Fibroblast of skin of left quadriceps (primary cell): ENCODE measurements around the gene NUDT3.
"Not testable (repeated sequence)": the region's sequence is repeated elsewhere in the genome, so short reads cannot be mapped to it uniquely, and the experiment has no call there.

ENCODE experiments used
- DNase-seq, 2 experiments: peaks; one replicate each; pipeline ENCODE4 v3.0.0-alpha.2; 2013; ENCODE audit warnings: low read depth in 2 of 2

NUDT3 gene

DNA sequence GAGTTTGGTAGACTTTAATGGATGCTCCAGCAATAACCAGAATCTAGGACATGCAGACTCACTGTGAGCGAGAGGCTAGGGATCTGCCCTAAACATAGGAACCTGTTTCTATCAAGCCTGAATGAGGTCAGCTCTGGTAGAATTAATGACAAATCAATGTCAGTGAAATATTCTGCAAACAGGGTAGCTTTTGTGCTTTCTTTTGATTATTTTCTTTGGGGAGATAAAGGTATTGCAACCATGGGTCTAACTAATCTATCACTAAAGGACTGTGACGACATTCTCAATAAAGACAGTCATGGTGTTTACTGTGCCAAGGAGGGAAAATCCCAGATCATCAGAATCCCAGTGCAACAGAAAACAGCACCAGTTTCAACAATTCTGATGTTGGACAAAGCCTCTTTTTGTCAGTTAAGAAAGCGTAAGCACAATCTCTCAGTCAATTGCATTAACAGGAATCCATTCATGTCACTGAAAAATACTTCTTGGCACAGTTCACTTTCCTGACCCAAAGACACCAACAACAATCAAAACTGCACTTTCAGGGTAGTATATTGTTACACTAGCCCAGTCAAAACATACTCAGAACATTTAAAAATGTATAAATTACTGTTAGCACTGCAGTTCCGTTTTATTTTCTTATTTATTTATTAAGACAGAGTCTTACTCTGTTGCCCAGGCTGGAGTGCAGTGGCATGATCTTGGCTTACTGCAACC is 106.9 kb downstream of the NUDT3 start:
- no peak for DNase-seq

DNA sequence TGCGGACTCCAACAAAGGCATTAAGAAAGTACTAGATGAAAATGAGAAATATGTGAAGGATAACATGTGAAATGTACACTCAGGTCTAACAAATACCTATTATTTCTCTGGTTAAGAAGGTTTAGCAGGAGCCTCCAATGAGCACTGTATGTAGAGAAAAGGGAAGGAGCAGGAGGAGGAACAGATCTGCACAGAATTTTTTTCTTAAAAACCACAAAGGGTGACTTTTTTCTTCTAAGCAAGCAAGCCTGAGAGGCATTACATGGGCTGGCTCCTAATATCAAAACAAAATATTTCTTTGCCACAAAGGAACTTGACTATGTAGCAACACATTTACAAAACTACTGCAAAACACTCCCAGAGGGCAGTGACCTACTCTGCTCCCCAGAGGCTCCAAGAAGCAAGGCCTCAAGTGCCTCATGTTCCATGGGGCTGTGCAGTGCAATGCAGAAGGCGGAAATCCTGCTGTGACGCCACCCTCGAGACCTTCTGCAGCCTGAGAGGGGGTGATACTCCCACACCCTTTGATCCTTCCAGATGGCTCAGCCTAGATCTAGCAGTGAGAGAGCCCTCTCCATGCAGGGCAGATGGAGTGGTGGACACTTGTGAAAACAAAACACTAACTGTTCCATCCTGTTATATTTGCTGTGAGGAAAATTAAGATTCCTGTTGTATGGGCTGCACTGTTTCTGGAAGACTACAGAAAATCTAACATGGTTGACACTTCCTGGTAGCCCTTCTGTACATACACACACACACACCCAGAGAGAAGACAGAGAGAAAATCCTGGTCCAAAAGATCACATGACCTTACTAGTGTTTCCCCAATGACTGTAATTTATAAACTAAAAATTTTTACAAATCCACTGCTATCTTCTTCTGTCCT is 107.7 kb downstream of the NUDT3 start:
- peak; percentile 20 to 28 for DNase-seq

DNA sequence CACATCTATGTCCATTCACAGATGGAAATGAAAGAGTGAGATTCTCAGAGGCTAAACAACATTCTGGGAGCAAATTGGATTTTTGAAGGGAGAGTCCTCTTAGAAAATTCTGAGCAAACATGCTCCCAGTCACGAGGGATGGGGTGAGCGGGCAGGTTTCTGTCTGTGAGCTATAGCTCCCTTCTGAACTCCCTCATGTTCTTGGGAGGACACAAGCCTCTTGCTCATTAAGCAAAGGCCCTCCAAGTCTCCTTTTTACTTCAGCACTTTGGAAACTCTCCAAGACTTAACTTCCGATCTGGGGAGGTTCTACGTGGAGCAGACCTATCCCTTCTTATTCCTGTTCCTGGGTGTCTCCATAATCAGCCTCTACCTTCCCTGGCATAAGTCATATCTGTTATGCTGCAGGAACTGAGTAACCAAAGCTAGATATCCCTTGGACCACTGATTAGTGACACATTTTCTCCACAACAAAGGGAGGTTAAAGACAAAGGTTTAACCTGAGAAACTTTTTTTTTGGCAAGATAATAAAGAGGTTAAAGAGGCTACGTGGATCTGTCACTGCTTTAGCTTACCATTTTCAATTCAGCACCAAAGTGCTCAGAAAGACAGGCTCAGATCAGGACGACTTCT is 110.7 kb downstream of the NUDT3 start:
- no peak for DNase-seq

DNA sequence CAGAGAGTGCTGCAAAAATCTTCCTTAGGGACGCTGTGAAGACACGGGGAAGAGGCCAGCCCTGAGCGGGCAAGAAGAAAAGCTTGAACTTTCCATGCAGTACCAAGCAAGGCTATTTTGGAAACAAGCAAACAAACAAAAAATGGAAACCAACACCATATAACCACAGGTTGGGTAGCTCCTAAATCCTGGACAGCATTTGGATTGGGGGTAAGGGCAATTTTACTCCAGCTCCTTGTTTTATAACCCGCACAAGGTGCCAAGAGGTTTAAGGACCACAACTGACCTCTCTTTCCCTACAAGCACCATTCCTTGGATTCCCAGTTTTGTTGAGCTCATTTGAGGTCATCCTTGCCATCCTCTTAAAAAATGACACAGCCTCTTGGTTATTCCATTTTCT is 112.3 kb downstream of the NUDT3 start:
- DNase-seq = no peak

DNA sequence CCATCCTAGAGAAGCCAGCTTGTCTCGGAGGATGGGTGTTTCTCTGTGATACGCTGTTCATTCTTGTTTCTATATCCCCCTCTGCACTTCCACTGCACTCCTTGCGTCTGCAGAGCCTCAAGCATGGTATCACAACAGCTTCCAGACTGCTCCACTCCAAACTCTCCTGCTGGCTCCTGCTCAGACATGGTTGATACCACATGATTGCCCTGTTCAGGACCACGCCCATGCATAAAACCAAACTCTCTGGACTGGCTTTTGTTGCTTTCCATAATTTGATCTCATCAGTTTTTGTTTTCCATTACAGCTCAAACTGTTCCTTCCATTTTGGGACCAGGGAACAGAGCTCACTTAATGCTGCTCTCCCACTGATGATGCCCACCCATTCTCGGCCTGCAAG is 113.6 kb downstream of the NUDT3 start:
- DNase-seq = no peak

DNA sequence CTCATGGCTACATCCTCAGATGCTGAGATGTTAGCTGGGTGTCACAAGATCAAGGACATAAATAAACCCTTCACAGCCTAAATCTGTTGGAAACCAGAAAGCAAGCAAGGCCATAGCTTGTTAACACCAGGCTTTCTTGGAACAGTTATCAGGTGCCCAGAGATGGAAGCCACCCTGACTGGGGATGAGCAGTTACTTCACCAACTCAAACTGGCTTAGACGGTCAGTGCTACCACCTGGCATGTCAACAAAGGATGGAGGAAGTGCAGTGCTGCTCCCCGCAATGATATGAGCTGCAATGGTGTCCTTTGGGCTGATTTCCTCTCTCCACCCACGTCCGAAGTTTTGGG is 114.7 kb downstream of the NUDT3 start:
- DNase-seq = no peak

DNA sequence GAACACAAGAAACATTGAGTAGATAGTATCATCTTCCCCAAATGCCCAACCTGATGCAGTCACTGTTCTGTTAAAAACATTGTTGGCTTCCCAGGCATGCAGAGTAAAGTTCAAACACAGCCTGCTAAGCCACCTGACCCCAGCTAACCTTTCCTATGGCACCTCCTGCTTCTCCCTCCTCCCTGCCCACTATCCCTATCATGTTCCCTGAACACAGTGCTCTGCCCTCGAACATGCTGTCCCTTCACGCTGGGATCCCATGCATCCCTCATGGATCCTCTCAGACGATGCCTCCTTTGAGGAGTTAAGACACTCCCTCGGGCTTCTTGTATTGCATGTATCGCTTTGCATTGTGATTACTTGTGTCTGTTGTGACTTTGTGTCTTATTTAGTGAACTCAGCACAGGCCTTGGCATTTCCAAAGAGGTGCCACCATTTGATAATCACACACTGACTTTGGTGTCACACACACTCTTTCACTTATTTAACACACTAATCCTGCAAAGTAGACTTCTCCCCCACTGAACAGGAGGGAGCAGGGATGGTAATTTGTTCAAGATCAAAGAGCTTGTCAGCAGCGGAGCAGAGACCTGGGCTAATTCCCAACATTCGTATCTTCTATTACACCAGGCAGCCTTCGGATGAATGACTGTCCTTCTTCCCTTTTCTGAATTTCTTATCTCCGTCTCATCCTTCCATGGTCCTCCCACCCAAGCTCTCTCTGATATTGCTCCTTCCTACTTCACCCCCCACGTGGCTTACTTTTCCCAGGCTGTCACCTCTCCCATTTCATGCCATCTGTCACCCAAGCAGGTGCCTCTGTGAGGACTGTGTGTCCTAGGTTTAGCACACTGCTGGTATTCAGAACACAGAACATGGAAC is 115.3 kb downstream of the NUDT3 start:
- DNase-seq = no peak

DNA sequence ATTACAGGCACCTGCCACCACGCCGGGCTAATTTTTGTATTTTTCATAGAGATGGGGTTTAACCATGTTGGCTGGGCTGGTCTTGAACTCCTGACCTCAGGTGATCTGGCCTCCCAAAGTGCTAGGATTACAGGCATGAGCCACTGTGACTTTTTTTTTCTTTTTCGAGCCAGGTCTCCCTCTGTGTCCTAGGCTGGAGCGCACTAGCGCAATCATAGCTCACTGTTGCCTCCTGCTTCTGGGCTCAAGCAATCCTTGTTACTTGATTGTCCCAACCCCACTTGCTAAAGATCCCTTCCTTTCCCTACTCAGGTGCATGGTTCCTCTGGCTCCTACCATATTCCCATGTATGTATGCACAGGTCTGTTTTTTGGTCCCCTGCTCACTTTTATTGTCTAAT is 116.3 kb downstream of the NUDT3 start:
- no peak for DNase-seq

DNA sequence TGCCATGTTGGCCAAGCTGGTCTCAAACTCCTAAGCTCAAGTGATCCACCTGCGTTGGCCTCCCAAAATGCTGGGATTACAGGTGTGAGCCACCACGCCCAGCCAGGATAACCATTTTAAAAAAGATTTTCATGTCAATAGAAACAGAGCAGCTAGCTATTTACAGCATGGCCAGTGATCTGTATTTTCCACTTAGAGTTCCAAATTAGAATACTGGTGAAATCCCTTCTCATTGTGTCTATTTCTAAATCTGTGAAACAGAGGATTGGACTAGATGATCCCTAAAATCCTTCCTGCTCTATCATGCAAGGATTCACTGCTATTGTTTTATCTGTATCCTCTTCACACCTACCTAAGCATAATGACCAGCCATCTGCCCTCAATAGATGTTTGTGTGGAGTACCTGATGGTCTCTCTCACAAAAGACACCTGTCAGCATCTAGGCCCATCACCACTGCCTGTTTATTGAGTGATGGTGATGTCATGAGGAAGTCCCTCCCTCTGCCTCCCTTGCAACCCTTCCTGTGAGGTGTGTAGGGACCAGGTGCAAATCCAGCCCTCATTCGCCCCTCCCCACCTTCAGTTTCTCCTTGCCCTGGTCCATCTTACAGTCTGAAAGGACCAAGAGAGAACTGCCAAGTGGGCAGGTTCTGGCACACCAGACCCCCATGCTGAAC is 117.2 kb downstream of the NUDT3 start:
- no peak for DNase-seq

DNA sequence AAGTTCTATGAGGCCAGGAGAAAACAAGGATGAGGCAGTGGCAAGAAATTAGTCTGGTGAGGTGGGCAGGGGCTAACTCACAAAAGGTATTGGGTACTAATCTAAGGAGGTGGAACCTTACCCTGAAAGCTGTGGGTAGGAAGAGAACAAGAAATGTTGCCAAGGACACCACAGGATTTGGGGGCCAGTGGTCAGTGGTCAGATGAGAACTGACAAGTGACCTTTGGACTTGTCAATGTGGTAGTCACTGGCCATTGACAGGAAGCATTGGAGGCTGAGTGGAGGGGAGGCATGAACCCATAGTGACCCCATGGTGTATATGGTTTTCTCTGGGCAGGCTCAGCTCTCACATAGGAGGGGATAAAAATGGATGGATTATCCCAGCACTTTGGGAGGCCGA is 118.3 kb downstream of the NUDT3 start:
- DNase-seq = no peak

DNA sequence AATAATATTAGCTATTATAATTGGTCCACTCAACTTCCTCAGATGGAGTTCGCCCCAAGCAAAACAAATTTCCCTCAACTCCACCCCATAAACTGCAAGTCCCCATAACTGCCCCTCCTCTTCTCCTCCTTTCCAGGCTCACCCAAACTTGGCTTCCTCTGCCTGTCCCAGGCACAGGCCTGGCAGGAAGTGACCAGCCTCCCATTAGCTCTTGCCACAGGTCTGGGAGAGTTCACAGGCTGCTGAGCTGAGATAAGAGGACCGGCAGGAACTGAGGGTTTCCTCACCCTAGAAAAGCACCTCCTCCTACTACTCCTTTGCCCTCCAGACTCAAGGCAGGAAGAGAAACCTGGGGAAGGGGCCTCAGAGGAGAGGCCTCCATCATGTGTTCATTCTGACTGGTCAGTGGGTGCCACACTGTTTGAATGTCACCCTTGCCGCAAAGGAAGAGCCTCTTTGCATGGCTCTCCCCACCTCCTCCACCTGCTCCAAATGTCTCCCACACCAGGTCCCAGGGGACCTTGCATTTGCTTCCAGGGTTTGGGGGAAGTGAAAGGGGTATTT is 119.1 kb downstream of the NUDT3 start:
- no peak for DNase-seq

DNA sequence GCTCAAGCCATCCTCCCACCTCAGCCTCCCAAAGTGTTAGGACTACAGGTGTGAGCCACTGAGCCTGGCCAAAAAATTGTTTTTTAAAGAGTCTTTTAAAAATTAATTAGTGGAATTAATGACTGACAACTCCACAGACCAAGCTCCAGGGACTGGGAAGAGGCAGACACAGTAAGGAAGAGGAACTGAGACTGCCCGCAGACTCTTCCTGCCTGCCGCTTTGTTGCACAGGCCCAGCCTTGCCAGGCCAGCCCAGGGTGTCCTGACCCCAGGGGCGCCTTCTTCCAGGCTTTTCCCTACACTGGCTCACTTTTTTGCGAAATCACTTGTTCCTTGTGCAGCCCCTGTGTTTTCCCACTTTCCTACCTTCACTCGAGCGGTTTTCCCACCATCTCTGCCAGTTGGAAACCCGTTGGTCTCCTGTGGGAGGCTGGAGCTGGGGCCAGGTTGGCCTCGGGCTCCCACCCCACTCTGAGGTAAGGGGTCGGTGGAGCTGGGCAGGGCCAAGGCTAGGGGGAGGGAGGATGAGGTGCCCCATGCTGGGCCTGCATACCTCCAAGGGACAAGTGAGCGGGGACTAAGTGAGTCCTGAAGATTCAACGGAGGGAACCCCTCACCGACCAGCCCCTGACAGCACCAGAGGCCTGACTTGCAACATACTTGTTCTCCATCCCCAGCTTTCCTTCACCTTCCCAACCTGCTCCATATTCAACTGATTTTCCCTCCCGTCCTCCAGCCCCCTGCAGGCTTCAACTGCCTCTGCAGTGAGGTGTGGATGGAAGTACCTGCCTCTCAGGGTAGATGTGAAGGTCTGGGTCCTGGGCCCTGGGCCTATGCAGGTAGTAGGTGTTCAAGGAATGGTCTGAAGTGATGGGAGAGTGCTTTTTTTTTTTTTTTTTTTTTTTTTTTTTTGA is 120.2 kb downstream of the NUDT3 start:
- DNase-seq = no peak

DNA sequence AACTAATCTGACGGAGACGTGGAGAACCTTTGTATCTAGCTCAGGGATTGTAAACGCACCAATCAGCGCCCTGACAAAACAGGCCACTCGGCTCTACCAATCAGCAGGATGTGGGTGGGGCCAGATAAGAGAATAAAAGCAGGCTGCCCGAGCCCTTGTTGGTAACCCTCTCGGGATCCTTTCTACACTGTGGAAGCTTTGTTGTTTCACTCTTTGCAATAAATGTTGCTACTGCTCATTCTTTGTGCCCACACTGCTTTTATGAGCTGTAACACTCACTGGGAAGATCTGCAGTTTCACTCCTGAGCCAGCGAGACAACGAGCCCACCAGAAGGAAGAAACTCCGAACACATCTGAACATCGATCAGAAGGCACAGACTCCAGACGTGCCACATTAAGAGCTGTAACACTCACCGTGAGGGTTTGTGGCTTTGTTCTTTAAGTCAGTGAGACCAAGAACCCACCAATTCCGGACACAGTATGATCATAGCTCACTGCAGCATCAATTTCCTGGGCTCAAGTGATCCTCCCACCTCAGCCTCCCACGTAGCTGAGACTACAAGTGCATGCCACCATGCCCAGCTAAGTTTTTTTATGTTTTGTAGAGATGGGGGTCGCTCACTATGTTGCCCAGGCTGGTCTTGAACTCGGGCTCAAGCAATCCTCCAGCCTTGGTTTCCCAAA is 122.7 kb downstream of the NUDT3 start:
- not testable (repeated sequence) for DNase-seq

DNA sequence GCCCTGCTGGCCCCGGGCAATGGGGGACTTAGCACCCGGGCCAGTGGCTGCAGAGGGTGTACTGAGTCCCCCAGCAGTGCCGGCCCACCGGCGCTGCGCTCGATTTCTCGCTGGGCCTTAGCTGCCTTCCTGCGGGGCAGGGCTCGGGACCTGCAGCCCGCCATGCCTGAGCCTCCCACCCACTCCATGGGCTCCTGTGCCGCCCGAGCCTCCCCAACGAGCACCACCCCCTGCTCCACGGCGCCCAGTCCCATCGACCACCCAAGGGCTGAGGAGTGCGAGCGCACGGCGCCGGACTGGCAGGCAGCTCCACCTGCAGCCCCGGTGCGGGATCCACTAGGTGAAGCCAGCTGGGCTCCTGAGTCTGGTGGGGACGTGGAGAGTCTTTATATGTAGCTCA is 123.3 kb downstream of the NUDT3 start:
- not testable (repeated sequence) for DNase-seq

DNA sequence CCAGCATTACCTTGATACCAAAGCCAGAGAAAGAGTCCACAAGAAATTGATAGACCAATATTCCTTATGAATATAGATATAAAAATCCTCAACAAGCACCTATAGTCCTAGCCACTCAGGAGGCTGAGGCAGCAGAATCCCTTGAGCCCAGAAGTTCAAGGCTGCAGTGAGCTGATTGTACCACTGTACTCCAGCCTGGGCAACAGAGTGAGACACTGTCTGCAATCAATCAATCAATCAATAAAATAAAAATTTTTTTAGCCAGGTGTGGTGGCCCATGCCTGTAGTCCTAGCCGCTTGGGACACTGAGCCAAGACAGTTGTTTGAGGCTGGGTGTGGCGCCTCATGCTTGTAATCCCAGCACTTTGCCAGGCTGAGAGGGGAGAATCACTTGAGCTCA is 124.7 kb downstream of the NUDT3 start:
- no peak for DNase-seq

DNA sequence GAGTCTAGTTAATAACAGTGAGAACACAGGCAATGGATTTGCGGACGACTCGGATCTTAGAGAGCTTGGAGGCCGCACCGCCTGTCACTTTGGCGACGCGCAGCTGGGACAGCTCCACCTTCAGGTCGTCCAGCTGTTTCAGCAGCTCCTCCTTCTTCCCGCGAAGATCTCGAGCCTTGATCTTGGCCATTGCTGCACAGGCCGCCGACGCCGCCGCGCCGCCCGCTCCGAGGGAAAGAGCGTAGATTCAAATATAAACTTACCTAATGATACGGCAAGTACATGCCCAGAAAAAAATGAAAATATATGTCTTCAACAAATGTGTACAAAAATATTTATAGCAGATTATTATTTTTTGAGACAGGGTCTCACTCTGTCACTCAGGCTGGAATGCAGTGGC is 129.0 kb downstream of the NUDT3 start:
- DNase-seq = not testable (repeated sequence)

DNA sequence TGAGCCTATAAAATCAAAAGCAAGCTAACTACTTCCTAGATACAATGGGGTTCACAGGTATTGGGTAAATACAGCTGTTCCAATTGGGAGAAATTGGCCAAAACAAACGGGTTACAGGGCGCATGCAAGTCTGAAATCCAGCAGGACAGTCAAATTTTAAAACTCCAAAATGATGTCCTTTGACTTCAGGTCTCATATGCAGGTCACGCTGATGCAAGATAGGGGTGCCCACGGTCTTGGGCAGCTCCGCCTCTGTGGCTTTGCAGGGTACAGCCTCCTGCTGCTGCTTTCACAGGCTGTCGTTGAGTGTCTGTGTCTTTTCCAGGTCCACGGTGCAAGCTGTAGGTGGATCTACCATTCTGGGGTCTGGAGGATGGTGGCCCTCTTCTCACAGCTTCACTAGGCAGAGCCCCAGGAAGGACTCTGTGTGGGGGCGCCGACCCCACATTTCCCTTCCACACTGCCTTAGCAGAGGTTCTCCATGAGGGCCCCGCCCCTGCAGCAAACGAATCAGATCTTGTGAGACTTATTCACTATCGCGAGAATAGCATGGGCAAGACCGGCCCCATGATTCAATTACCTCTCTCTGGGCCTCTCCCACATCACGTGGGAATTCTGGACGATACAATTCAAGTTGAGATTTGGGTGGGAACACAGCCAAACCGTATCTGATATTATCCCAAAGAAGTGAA is 131.7 kb downstream of the NUDT3 start:
- no peak for DNase-seq

DNA sequence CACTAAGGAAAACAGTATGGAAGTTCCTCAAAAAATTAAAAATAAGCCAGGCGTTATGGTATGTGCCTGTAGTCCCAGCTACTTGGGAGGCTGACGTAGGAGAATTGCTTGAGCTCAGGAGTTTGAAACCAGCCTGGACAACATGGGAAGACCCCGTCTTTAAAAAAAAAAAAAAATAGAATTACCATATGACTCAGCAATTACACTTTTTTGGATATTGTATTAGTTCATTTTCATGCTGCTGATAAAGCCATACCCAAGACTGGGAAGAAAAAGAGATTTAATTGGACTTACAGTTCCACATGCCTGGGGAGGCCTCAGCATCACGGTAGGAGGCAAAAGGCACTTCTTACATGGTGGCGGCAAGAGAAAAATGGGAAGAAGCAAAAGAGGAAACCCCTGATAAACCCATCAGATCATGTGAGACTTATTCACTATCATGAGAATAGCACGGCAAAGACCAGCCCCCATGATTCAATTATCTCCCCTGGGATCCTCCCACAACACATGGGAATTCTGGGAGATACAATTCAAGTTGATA is 132.9 kb downstream of the NUDT3 start:
- DNase-seq = no peak
